ENCODE results near the gene AGBL1. TPM values are rescaled to one million over a fixed set of nuclear protein-coding genes. Genes with fewer than 3 reads are reported as not detected.
"Not testable (repeated sequence)": the region's sequence is repeated elsewhere in the genome, so short reads cannot be mapped to it uniquely, and the experiment has no call there.

Gene AGBL1
- polyA plus RNA-seq, 1 donor (not counting 4 experiments of a cell fraction or from before 2014, with no cell fraction given) = not detected

DNA sequence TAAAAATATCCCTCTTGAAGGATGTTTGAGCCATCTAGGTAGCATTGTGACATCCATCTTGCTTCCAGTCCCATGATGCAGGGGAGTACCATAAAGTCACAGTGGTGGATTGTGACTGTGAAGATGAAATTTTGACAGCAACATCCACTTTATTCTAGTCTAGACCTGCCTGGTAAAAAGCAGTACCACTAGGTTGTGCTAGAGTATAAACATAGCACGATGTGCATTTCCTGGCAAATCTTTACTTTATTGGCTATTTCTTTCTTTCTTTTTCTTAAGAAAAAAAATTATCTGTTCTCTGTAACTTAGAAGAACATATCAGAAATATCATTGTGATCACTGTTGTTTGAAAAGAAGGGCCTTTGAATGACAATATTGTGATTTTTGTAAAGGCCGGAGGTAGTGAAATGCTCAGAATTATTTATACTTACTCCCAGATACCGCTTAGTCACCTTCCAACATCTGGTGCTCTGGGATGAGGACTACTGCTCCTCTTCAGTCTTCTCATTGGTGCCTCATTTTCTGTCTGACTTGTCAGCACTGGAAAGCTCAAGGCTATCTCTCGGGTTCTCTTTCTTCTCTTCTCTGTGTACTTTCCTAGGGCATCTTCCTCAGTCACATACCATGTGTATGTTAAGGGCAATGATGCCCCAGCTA, 35.6 kb downstream of the AGBL1 start:
- dilution Hi-C loops (cut with MboI; ENCODE audit: extremely low pct_ligation_motif_present, low sequenced_read_pairs) = no loop called here
- Histone ChIP-seq H3K27ac (ENCODE audit: control insufficient read depth, insufficient read depth, low read length) (no peak overlapping the region), H3K4me2 (ENCODE audit: control insufficient read depth, extremely low read depth, insufficient read depth, low read depth, low read length) (no peak overlapping the region), H3K9me1 (ENCODE audit: control insufficient read depth, extremely low read depth, insufficient read depth, low read length) (no peaks in the 10 kb centered on the region), H4K20me1 (ENCODE audit: control insufficient read depth, extremely low read depth, insufficient read depth, low read length) (no peaks in the 10 kb centered on the region), H3K4me3 (ENCODE audit: control insufficient read depth in 2 of 3, extremely low read depth in 1 of 3, insufficient read depth in 2 of 3, low read depth in 1 of 3, low read length in 3 of 3) (no peak overlapping the region), H3K4me1 (ENCODE audit: control insufficient read depth, extremely low read depth, insufficient read depth, low read length) (no peaks in the 10 kb centered on the region), H2AFZ (ENCODE audit: control insufficient read depth, low read length) (no peak overlapping the region), H3K36me3 (ENCODE audit: control insufficient read depth in 2 of 2, extremely low read depth in 1 of 2, insufficient read depth in 2 of 2, low read length in 2 of 2) (no peaks in the 10 kb centered on the region), H3K9ac (ENCODE audit: control insufficient read depth, extremely low read depth, insufficient read depth, low read length) (no peak overlapping the region), H3K27me3 (ENCODE audit: control insufficient read depth, extremely low read depth, insufficient read depth, low read length) (no peaks in the 10 kb centered on the region), H3K79me2 (ENCODE audit: control insufficient read depth, insufficient read depth, low read length) (no peaks in the 10 kb centered on the region), H3K9me3 (ENCODE audit: control insufficient read depth, low read depth, low read length) (no peaks in the 10 kb centered on the region)
- TF ChIP-seq EZH2 (IDR thresholded peaks at IDR 0.05; ENCODE audit: low read length) = no peak
- TF ChIP-seq, protein P1, sequence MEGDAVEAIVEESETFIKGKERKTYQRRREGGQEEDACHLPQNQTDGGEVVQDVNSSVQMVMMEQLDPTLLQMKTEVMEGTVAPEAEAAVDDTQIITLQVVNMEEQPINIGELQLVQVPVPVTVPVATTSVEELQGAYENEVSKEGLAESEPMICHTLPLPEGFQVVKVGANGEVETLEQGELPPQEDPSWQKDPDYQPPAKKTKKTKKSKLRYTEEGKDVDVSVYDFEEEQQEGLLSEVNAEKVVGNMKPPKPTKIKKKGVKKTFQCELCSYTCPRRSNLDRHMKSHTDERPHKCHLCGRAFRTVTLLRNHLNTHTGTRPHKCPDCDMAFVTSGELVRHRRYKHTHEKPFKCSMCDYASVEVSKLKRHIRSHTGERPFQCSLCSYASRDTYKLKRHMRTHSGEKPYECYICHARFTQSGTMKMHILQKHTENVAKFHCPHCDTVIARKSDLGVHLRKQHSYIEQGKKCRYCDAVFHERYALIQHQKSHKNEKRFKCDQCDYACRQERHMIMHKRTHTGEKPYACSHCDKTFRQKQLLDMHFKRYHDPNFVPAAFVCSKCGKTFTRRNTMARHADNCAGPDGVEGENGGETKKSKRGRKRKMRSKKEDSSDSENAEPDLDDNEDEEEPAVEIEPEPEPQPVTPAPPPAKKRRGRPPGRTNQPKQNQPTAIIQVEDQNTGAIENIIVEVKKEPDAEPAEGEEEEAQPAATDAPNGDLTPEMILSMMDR (optimal IDR thresholded peaks at IDR 0.05 in 1 of 3, IDR thresholded peaks at IDR 0.05 in 1 of 3, conservative IDR thresholded peaks at IDR 0.05 in 1 of 3; ENCODE audit: extremely low read depth in 1 of 3, insufficient read depth in 2 of 3, low read length in 3 of 3) = peak in 1 of 3 experiments; percentile 15
- FAIRE-seq (no peak), DNase-seq (ENCODE audit: low read depth, low spot score) (no peak)

DNA sequence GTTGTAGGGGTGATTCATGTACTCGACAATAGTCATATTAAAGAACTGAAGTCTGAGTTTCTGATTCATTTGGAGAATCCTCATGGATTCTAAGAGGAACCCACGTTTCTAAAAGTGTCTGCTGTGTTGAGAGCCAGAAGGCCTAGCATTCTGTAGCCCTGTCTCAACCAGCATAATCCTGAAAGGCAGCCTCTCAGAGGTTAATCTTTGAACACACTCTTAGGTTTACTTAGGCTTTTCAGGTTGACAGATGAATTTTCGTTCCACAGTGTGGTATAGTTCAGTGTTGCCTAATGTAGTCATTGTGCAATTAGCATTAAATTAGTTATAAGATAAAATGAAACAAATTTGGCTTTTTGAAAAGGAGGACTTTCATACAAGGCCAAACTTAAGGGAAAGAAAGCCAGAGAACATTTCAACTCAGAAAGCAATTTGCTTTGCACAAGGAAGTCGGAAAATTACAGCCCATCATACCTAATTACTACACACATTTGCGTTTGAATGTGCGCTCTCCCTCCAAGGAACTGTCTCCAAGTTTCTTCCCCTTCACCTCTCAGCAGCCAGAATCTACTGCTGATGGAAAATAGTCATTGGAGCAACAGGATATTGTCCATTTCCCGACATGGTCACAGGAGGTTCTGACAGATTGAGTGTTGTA, 42.0 kb downstream of the AGBL1 start:
- no peaks in the 10 kb centered on the region for H4K20me1 ChIP-seq (ENCODE audit: control insufficient read depth, extremely low read depth, insufficient read depth, low read length)
- FAIRE-seq = no peak

DNA sequence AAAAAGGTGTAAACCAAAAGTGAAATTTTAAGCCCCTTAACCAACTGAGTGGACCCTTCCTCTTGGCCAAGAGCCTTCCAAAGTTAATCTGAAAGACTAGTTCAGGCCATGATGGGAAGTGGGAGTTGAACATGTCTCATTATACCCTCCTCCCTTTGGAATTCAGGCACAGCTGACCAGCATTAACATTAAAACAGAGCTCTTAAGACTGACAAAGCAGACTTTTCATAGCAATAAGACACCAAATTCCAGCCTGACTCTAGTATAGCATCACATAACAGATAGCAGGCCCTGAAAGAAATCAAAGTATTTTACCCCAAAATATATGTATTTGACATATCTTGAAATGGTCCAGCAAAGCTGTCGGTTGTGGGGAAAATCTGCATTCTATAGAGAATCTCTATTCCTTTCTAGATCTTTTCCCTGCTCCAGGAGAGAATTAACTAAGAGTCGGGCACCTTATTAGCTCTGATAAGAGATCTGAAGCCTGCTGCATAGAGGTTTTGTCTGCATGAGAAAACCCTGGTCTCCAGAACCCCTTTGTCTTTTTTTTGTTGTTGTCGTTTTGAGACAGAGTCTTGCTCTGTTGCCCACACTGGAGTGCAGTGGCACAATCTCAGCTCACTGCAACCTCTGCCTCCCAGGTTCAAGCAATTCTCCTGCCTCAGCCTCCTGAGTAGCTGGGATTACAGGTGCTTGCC, 43.2 kb downstream of the AGBL1 start:
- H3K9ac ChIP-seq (ENCODE audit: control insufficient read depth, extremely low read depth, insufficient read depth, low read length); FAIRE-seq: not testable (repeated sequence)

More for the DNA sequence above, 42.0 kb downstream of the AGBL1 start:
- no peak for TF ChIP-seq EZH2 (IDR thresholded peaks at IDR 0.05; ENCODE audit: low read length)
- TF ChIP-seq, protein P1 (optimal IDR thresholded peaks at IDR 0.05 in 1 of 3, IDR thresholded peaks at IDR 0.05 in 1 of 3, conservative IDR thresholded peaks at IDR 0.05 in 1 of 3; ENCODE audit: extremely low read depth in 1 of 3, insufficient read depth in 2 of 3, low read length in 3 of 3) = no peak
- Histone ChIP-seq H3K4me2 (ENCODE audit: control insufficient read depth, extremely low read depth, insufficient read depth, low read depth, low read length) (no peak overlapping the region), H2AFZ (ENCODE audit: control insufficient read depth, low read length) (no peak overlapping the region), H3K79me2 (ENCODE audit: control insufficient read depth, insufficient read depth, low read length) (no peaks in the 10 kb centered on the region), H3K27me3 (ENCODE audit: control insufficient read depth, extremely low read depth, insufficient read depth, low read length) (no peaks in the 10 kb centered on the region), H3K4me3 (ENCODE audit: control insufficient read depth in 2 of 3, extremely low read depth in 1 of 3, insufficient read depth in 2 of 3, low read depth in 1 of 3, low read length in 3 of 3) (no peak overlapping the region), H3K27ac (ENCODE audit: control insufficient read depth, insufficient read depth, low read length) (no peak overlapping the region), H3K9me3 (ENCODE audit: control insufficient read depth, low read depth, low read length) (no peaks in the 10 kb centered on the region), H3K36me3 (ENCODE audit: control insufficient read depth in 2 of 2, extremely low read depth in 1 of 2, insufficient read depth in 2 of 2, low read length in 2 of 2) (no peaks in the 10 kb centered on the region), H3K9ac (ENCODE audit: control insufficient read depth, extremely low read depth, insufficient read depth, low read length) (no peak overlapping the region), H3K9me1 (ENCODE audit: control insufficient read depth, extremely low read depth, insufficient read depth, low read length) (no peaks in the 10 kb centered on the region), H3K4me1 (ENCODE audit: control insufficient read depth, extremely low read depth, insufficient read depth, low read length) (no peaks in the 10 kb centered on the region)
- no peak for DNase-seq (ENCODE audit: low read depth, low spot score)
- dilution Hi-C loops (cut with MboI; ENCODE audit: extremely low pct_ligation_motif_present, low sequenced_read_pairs) = no loop called here

More for the DNA sequence above, 43.2 kb downstream of the AGBL1 start:
- H3K27me3 ChIP-seq (ENCODE audit: control insufficient read depth, extremely low read depth, insufficient read depth, low read length); H3K36me3 ChIP-seq (ENCODE audit: control insufficient read depth in 2 of 2, extremely low read depth in 1 of 2, insufficient read depth in 2 of 2, low read length in 2 of 2); H3K79me2 ChIP-seq (ENCODE audit: control insufficient read depth, insufficient read depth, low read length); H3K4me2 ChIP-seq (ENCODE audit: control insufficient read depth, extremely low read depth, insufficient read depth, low read depth, low read length); dilution Hi-C loops (cut with MboI; ENCODE audit: extremely low pct_ligation_motif_present, low sequenced_read_pairs); H4K20me1 ChIP-seq (ENCODE audit: control insufficient read depth, extremely low read depth, insufficient read depth, low read length); H3K9me3 ChIP-seq (ENCODE audit: control insufficient read depth, low read depth, low read length); DNase-seq (ENCODE audit: low read depth, low spot score); H3K4me1 ChIP-seq (ENCODE audit: control insufficient read depth, extremely low read depth, insufficient read depth, low read length); H3K9me1 ChIP-seq (ENCODE audit: control insufficient read depth, extremely low read depth, insufficient read depth, low read length); H3K4me3 ChIP-seq (ENCODE audit: control insufficient read depth in 2 of 3, extremely low read depth in 1 of 3, insufficient read depth in 2 of 3, low read depth in 1 of 3, low read length in 3 of 3); H2AFZ ChIP-seq (ENCODE audit: control insufficient read depth, low read length); H3K27ac ChIP-seq (ENCODE audit: control insufficient read depth, insufficient read depth, low read length): not testable (repeated sequence)
